Stimulated activated CD8-positive, alpha-beta memory T cell treated with anti-CD3 and anti-CD28 coated beads, Interleukin-15, amount 100 ng/mL, for 4 hours (primary cell): ENCODE results near the gene PDGFD.

Experiments
- DNase-seq, 2 donors: peaks; one replicate each; pipeline ENCODE4 v3.0.0-alpha.2; 2020; ENCODE audit warnings: low read depth in 2 of 2

The PDGFD gene

DNA sequence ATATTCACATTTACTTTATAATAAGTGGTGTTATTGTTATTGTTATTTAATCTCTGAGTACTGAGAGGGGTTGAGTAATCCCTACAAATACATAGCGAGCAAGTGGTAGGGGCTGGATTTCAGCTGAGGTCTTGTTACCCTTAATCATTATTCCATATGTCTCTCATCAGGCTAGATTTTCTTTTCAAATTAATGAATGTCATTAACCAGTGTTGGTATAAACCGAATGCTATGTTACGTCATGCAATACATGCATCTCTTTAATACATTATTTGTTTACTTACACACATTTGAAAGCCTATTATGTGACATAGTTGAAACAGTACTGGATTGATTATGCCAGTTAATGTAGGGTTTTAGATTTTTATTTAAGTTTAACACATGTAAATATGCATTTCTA is 18.9 kb downstream of the PDGFD start:
- no peak for DNase-seq

DNA sequence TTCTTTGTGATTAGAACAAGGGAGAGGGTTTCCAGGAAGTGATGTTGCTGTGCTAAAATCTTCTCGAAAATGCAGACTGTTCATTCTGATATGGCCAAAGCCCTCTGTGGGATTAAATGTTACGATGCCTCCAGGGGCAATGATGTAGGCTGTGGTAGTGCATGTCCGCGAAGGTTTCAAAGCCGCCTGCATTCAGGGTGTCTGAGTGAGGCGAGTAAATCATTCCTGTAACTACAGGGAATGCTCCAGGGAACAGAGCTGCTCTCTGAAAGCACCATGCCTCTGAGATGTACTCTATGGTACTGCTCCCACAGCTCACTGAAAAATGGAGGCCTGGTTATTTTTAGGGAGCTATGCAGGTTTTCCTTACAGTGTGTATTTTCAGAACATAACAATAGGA is 21.2 kb downstream of the PDGFD start:
- no peak for DNase-seq

DNA sequence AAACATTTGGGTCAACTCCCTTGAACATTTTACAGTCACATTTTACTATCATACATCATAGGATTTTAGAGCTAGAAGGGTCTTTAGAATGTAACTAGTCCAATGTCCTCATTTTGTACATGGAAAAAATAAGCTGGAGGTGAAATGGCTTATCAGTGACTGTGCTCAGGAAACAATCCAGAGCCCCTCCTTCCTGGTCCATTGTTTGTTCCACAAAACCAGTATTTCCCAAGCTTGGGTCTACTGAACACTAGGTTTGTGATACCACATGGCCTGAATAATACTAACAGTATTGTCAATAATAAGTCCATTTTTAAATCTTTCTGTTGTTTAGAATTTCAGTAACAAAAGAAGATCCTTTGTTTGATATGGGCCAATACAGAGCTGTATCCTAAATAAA is 27.1 kb downstream of the PDGFD start:
- DNase-seq, result no peak

- no peak for DNase-seq
These were observed 29.2 kb downstream of the PDGFD start for GRCh38 chr11:104134745-104135144.

- DNase-seq, result no peak
These were observed 33.8 kb downstream of the PDGFD start for GRCh38 chr11:104130161-104130560.

GRCh38 chr11:104129145-104129544 is 34.8 kb downstream of the PDGFD start:
- no peak for DNase-seq

DNA sequence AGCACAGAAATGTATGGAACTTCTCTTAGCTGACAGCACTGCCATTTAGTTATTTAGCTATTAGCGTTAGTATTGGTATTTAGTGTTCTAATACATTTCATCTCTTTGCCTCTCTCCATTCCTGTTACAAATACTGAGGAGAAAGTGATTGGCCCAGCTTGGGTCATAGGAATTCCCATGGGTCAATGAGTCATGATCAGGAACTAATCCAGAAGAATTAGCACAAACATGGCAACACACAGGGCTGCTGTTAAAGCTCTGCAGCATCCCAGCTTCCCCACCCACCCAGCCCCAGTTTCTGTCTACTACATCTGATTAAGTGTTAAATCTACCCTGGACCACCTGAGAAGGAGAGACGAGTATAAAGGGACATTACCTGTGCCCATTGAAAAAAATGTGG is 36.1 kb downstream of the PDGFD start:
- no peak for DNase-seq

DNA sequence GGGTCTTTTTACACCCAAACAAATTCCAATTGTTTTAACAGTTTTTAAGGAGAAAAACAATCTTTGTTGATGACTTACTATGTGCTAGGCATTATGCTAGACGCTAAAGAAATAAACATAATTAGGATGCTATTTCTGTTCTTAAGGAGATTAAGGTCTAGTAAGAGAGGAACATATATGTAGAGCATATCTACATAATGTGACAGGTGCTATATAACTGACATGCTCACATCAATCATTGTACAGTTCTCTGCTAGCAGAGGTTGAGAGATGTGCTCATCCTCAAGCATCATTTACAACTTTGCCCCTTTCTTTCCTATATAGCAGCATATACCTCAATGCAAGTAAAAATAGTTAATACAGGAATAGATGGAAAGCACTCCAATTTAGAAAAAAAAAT is 37.5 kb downstream of the PDGFD start:
- DNase-seq, result no peak

- DNase-seq, result no peak
These were observed 39.0 kb downstream of the PDGFD start for GRCh38 chr11:104124979-104125378.

DNA sequence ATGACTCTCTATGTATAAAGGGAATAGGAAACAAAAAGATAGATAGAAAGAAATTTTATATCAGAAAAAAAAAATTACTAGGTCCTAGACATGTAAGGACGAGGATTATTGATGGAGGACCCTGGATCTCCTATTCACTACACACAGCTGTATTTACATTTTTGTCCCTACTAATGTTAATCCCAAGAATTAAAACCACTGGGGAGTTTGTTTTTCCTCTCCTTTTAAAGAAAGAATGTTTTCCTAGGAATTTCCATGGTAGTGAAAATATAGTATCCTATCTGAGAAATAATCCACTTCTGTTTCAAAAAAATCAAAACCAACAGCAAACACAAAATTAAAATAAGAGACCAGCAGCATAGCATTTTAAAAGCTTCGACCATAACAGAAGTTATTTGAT is 41.1 kb downstream of the PDGFD start:
- DNase-seq, result no peak

GRCh38 chr11:104122011-104122635 is 41.8 kb downstream of the PDGFD start:
- DNase-seq, result no peak

GRCh38 chr11:104120493-104121137 is 43.3 kb downstream of the PDGFD start:
- no peak for DNase-seq

DNA sequence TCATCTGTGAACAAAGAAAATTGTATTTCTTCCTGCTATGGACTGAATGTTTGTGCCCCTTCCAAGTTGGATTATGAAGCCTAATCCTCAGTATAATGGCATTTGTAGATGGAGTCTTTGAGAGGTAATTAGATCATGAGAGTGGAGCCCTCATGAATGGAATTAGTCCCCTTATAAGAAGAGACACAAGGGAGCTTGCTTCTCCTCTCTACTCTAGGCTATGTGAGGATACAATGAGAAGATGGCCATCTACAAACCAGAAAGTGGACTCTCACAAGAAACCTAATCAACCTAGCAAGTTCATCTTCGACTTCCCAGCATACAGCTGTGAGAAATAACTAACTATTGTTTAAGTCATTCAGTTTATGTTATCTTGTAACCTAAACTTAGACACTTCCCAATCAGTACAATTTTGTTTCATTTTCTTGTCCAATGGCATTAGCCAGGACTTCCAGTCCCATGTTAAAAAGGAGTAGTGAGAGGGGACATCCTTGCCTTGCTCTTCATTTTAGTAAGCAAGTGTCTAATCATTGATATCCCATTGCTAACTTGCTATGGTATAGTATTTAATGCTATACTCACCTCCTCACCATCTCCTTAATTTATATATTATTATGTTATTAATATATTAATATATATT is 45.7 kb downstream of the PDGFD start:
- DNase-seq, result no peak

GRCh38 chr11:104113541-104113940 is 50.4 kb downstream of the PDGFD start:
- no peak for DNase-seq

DNA sequence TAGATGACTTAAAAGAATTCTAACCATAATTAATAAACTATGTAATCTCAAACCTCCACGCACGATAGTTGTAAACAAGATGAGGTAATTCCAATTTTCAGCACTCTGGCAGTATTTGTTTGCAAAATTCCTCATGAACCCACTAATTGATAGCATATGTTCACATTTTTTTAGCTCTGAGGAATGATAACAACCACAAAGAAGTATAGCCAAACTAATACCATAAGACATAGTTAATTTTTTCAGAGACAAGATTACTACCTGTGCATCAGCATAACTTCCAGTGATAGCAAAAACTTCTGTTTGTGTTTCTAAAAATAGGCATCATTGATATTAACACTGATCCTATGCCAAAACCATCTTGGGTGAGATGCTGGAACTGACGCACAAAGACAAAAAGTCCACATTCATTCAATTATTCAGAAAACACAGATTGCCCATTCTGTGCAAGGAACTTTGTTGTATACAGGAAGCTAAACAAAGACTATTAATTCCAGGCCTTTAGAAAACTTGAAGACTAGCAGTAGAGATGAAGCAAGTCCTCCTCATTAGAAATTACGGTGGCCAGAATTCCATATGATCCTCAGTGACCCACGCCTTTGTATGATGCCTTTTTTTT is 57.7 kb downstream of the PDGFD start:
- no peak for DNase-seq

DNA sequence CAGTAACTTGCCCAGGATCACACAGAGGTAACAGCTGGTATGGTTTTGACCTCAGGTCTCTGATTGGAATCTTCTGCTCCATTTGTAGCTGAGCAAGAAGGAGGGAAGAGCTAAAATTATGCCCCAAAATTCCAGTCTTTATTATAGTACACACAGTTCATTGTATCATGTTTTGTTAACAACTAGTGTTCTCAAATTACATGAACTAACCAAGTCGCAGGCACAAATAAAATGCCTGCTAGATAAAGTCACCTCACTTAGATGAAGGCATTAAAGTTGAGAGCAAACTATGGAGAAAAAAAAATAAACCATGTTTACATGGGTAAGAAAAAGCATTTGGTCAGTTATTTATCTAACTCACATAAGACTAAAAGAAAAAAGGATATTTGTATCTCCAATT is 58.8 kb downstream of the PDGFD start:
- DNase-seq, result no peak

DNA sequence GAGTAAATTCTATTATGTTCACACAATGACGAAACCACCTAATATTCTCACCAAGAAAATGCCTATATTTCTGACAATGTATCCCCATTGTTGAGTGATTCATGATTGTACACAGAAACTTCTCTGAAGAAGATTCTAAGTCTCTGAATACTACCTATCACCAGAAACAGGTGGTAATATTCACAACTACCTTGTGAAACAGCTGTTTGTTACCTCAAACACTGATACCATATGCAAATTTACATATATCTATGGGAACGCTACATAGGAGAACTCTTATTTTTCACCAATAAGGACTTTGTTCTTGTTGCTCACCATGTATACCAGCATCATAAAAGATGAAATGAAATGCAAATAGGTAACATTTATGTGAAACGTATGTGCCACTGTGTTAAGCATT is 59.3 kb downstream of the PDGFD start:
- no peak for DNase-seq

DNA sequence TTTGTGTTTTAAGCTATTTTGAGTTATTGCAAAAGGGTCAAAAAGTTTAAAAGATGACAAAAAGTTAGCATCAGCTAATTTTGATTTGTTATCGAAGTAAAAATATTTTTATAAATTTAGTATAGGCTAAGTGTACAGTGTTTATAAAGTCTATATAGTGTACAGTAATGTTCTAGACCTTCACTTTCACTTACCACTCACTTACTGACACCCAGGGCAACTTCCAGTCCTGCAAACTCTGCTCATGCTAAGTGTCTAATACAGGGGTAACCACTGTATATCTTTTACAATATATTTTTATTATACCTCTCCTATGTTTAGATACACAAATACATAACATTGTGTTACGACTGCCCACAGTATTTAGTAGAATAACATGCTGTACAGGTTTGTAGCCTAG is 59.7 kb downstream of the PDGFD start:
- no peak for DNase-seq

DNA sequence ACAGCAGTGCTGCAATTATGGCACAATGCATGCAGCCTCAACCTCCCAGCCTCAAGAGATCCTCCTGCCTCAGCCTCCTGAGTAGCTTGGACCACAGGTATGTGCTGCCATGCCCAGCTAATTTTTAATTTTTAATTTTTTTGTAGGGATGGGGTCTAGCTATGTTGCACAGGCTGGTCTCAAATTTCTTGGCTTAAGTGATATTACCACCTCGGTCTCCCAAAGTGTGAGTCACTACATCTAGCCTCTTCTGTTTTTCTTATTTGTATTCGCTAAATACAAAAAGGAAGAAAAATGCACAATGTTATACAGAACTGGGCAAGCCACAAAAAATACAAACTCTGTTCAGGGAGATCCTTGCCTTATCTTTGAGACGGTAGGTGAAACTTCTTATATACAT is 65.4 kb downstream of the PDGFD start:
- no peak for DNase-seq

DNA sequence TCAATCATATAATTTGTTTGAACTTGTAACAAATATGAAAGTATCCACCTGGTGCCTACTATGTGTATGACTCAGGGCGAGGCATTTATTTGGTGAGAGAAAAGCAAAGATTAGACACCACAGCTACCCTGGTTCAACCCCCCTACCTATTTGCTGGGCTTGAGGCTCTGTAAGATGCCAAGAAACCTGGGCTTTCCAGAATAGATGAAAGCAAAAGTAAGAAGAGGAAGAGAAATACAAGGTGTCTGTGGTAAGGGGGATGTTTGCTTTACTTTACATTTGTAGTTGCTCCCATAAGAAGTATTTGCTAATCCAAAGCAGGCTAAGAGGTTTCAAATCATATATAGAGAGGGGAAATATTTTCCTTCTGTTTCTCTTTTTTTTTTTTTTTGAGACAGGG is 65.8 kb downstream of the PDGFD start:
- no peak for DNase-seq

DNA sequence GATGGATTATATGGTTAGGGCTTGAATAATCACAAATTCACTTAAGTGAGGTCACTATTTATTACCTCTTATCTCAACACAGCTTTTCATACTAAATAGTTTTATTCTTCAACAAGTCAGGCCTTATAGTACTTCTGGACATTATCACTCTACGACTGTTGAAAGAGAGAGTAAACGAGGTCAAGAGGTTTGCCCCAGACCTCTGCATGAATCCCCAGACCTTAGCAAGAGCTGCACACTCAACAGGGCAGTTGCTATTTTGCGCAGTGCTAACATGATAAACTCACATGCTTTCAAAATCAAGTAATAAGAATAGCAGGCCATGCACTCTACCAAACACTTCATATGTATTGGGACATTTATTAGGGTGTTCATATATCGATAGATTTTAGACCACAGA is 67.0 kb downstream of the PDGFD start:
- no peak for DNase-seq

DNA sequence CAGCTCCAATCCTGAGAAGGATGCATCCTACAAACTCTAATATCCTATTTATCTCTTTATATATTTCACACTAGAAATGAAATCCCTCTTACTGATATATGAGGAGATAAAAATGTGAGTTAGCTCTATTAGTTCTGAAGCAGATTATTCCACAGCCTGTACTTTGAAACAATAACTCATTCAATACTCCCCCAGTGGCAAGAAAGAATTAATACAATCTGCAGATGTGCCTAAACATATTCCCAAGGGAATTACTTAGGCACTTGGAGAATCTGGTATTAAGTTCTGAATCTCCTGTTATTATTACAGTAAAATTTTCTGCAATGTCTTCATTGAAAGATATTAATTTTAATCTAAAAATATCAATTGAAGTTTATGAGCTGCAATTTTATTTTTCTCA is 68.2 kb downstream of the PDGFD start:
- no peak for DNase-seq

GRCh38 chr11:104094576-104094975 is 69.4 kb downstream of the PDGFD start:
- DNase-seq, result no peak
